A549 (cell line): ENCODE measurements around the gene TIGD6. TPM values are rescaled to one million over a fixed set of nuclear protein-coding genes. Genes with fewer than 3 reads are reported as not detected.
A peak's percentile ranks its signal among the peaks of the same experiment; 100 is the strongest.
"Not testable (repeated sequence)": the region's sequence is repeated elsewhere in the genome, so short reads cannot be mapped to it uniquely, and the experiment has no call there.

Experiments used
- ATAC-seq, 2 experiments: fragments of 200-7000 bp in 1 of 2; fragments of >200 bp in 1 of 2; cut with Nextera tagmentation in 1 of 2; cut with Tn5 transposase in 1 of 2; 3 replicates each; pipeline versions ENCODE4 v1.8.0 to v1.9.1; 2018 to 2020; ENCODE audit warnings: mild to moderate bottlenecking in 1 of 2, moderate library complexity in 1 of 2
- CTCF ChIA-PET: fragments of 300-600 bp; sonication (Branson Sonifier 250); formaldehyde crosslinking; extraction: SDS; loops from one replicate; lab custom pipeline; 2021; ENCODE audit warnings: antibody characterized with exemption, inconsistent platforms; lab: Yijun Ruan, JAX
- POLR2A ChIA-PET: fragments of 350-600 bp; formaldehyde crosslinking; extraction: SDS; loops from one replicate; lab custom pipeline; 2021; ENCODE audit warnings: antibody characterized with exemption, inconsistent platforms; lab: Yijun Ruan, JAX
- DNase-seq, 2 experiments: peaks; one replicate each; pipeline versions ENCODE4 v3.0.0 to v3.0.0-alpha.2; 2011 to 2016; ENCODE audit warnings: low read depth in 1 of 2, low spot score in 1 of 2
- FAIRE-seq: peaks from 2 replicates; lab custom pipeline; 2011; peaks lifted over from hg19 to GRCh38; lab: Jason Lieb, UNC
- H3K27ac ChIP-seq, 2 experiments: fragments of >200 bp; sonication (Bioruptor Twin); formaldehyde crosslinking; 3 replicates each; pipeline ENCODE4 v1.5.1; 2016 to 2017
- H3K4me1 ChIP-seq: fragments of >200 bp; sonication (Bioruptor Twin); formaldehyde crosslinking; 3 replicates; pipeline ENCODE4 v1.6.1; 2016
- H3K4me2 ChIP-seq: fragments of >200 bp; sonication (Bioruptor Twin); formaldehyde crosslinking; 3 replicates; pipeline ENCODE4 v1.6.1; 2016
- H3K4me3 ChIP-seq: fragments of >200 bp; sonication (Bioruptor Twin); formaldehyde crosslinking; 3 replicates; pipeline ENCODE4 v1.5.1; 2016
- H3K9me3 ChIP-seq: fragments of >200 bp; sonication (Bioruptor Twin); formaldehyde crosslinking; 3 replicates; pipeline ENCODE4 v1.6.1; 2016
- CEBPB ChIP-seq, 2 experiments: fragments of >200 bp in 1 of 2; sonication (Bioruptor Twin) in 1 of 2; formaldehyde crosslinking in 1 of 2; IDR thresholded peaks; 2 replicates each; pipeline ENCODE4 v1.6.1; 2012 to 2016
- CHD2 ChIP-seq: fragments of 150-350 bp; IDR thresholded peaks from 2 replicates; pipeline ENCODE4 v1.6.1; 2014; ENCODE audit warnings: low read length; ENCODE audit not compliant: partially characterized antibody
- EP300 ChIP-seq, 2 experiments: fragments of >200 bp; sonication (Bioruptor Twin); formaldehyde crosslinking; IDR thresholded peaks; 2 replicates in 1 of 2; 3 replicates in 1 of 2; pipeline ENCODE4 v1.6.1; 2016 to 2017
- FOSB ChIP-seq: fragments of 250-450 bp; sonication (Bioruptor Pico); IDR thresholded peaks from 2 replicates; pipeline ENCODE4 v1.5.0; 2020; ENCODE audit warnings: mild to moderate bottlenecking, moderate library complexity
- FOXS1 ChIP-seq: fragments of 250-450 bp; sonication (Bioruptor Pico); IDR thresholded peaks from 2 replicates; pipeline ENCODE4 v1.5.0; 2020; ENCODE audit warnings: mild to moderate bottlenecking, moderate library complexity
- HEYL ChIP-seq: fragments of 250-450 bp; sonication (Bioruptor Pico); IDR thresholded peaks from 2 replicates; pipeline ENCODE4 v1.8.0; 2021; ENCODE audit warnings: mild to moderate bottlenecking, moderate library complexity
- JUNB ChIP-seq: fragments of >200 bp; sonication (Bioruptor Twin); formaldehyde crosslinking; IDR thresholded peaks from 2 replicates; pipeline ENCODE4 v1.6.1; 2016
- MAZ ChIP-seq: fragments of 150-350 bp; IDR thresholded peaks from 2 replicates; pipeline ENCODE4 v1.6.1; 2014; ENCODE audit warnings: antibody characterized with exemption, low read depth, low read length, borderline replicate concordance
- NFE2L2 ChIP-seq: fragments of 150-350 bp; conservative IDR thresholded peaks from 2 replicates; pipeline ENCODE4 v1.6.1; 2014; ENCODE audit warnings: low read length
- PHF8 ChIP-seq: fragments of 200-600 bp; sonication (generic); IDR thresholded peaks from 2 replicates; pipeline ENCODE4 v1.6.1; 2016; ENCODE audit warnings: low read depth, mild to moderate bottlenecking, antibody characterized with exemption, moderate library complexity, borderline replicate concordance
- ZSCAN20 ChIP-seq: fragments of 250-450 bp; sonication (Bioruptor Pico); IDR thresholded peaks from 2 replicates; pipeline ENCODE4 v1.8.0; 2022; ENCODE audit warnings: mild to moderate bottlenecking, moderate library complexity
- WGBS: methylation state at CpG from one replicate; pipeline ENCODE4 v1.1.6; 2017; ENCODE audit errors: missing lambda C conversion rate; 5-methylcytosine and 5-hydroxymethylcytosine counted together
- polyA plus RNA-seq, 4 experiments: library from polyadenylated mRNA; depleted of rRNA in 3 of 4; stranded (reverse); fragments of >200 nt; fragmentation: RNase III in 1 of 4; extraction: RNeasy Plus Mini Kit Qiagen cat#74134 plus additional on column Dnase treatment in 1 of 4; gene quantifications; 2 replicates in 3 of 4; 3 replicates in 1 of 4; pipeline ENCODE4 v1.2.3, GENCODE V29; 2011 to 2017
- TF ChIP-seq, protein P1 (sequence below): fragments of >200 bp; sonication (Bioruptor Twin); formaldehyde crosslinking; IDR thresholded peaks from 3 replicates; pipeline ENCODE4 v1.5.1; 2016
- TF ChIP-seq, protein P2 (sequence below): fragments of 250-450 bp; sonication (Bioruptor Pico); IDR thresholded peaks from 2 replicates; pipeline ENCODE4 v1.5.0; 2020; ENCODE audit warnings: low read depth, mild to moderate bottlenecking, moderate library complexity
- TF ChIP-seq, protein P3 (sequence below): IDR thresholded peaks from 2 replicates; pipeline ENCODE4 v1.6.1; 2012
- TF ChIP-seq, protein P4 (sequence below): IDR thresholded peaks from 2 replicates; pipeline ENCODE4 v1.6.1; 2012; ENCODE audit warnings: low read depth, borderline replicate concordance

TIGD6 gene
- polyA plus RNA-seq, 2 of the 4 experiments (the other 2 are of a cell fraction), result 4.3 to 7.3 TPM

DNA sequence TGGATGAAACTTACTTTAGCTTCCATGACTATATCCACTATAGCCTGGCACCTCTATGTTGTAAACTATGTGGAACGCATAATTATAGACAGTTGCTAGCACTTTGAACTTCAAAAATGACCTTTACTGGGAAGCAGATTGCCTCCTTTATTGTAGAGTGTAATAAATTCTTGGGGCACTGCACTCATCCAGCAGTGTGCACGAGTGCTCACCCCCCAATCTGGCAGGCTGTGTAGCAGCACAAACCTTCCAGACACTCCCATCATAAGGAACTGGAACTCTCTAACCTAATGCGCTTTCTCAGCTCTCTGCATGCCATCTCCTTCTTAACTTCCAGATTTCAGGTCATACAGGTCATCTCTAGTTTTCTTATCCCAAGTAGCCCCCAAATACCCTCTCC lies 54.3 kb downstream of the TIGD6 start:
- no peak for ATAC-seq
- Histone ChIP-seq H3K4me2 (no peak overlapping the region), H3K9me3 (no peaks in the 10 kb centered on the region), H3K27ac (peak overlapping the region; percentile 12 to 32; a peak in 3 of 6 replicates), H3K4me1 (peaks cover 23% of the 10 kb centered on the region), H3K4me3 (no peak overlapping the region)
- no peak for FAIRE-seq
- POLR2A ChIA-PET, result interaction anchor here (1.2 kb wide), 1 partner anchor 14 kb away, joined by 4 read pairs; the partner anchor contains the start of gene SLC26A2
- DNase-seq, result no peak
- TF ChIP-seq HEYL (no peak), PHF8 (no peak), FOSB (CRISPR knock-in tag) (no peak), EP300 (IDR thresholded peaks at IDR 0.05) (no peak), NFE2L2 (no peak), FOXS1 (CRISPR knock-in tag) (no peak), CHD2 (no peak), ZSCAN20 (CRISPR knock-in tag) (no peak)
- TF ChIP-seq, protein P1, sequence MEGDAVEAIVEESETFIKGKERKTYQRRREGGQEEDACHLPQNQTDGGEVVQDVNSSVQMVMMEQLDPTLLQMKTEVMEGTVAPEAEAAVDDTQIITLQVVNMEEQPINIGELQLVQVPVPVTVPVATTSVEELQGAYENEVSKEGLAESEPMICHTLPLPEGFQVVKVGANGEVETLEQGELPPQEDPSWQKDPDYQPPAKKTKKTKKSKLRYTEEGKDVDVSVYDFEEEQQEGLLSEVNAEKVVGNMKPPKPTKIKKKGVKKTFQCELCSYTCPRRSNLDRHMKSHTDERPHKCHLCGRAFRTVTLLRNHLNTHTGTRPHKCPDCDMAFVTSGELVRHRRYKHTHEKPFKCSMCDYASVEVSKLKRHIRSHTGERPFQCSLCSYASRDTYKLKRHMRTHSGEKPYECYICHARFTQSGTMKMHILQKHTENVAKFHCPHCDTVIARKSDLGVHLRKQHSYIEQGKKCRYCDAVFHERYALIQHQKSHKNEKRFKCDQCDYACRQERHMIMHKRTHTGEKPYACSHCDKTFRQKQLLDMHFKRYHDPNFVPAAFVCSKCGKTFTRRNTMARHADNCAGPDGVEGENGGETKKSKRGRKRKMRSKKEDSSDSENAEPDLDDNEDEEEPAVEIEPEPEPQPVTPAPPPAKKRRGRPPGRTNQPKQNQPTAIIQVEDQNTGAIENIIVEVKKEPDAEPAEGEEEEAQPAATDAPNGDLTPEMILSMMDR, result no peak
- TF ChIP-seq, protein P2, sequence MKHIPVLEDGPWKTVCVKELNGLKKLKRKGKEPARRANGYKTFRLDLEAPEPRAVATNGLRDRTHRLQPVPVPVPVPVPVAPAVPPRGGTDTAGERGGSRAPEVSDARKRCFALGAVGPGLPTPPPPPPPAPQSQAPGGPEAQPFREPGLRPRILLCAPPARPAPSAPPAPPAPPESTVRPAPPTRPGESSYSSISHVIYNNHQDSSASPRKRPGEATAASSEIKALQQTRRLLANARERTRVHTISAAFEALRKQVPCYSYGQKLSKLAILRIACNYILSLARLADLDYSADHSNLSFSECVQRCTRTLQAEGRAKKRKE (CRISPR knock-in tag), result no peak
- TF ChIP-seq, protein P3, sequence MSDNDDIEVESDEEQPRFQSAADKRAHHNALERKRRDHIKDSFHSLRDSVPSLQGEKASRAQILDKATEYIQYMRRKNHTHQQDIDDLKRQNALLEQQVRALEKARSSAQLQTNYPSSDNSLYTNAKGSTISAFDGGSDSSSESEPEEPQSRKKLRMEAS, result no peak
- CTCF ChIA-PET, result interaction anchor here (1.1 to 5.0 kb wide), 6 partner anchors 12 to 94 kb away, joined by 3 to 54 read pairs (median 3); partner anchors contain the start of gene SLC26A2
- 80% methylated on average over 3 of the region's 3 CpGs for WGBS

DNA sequence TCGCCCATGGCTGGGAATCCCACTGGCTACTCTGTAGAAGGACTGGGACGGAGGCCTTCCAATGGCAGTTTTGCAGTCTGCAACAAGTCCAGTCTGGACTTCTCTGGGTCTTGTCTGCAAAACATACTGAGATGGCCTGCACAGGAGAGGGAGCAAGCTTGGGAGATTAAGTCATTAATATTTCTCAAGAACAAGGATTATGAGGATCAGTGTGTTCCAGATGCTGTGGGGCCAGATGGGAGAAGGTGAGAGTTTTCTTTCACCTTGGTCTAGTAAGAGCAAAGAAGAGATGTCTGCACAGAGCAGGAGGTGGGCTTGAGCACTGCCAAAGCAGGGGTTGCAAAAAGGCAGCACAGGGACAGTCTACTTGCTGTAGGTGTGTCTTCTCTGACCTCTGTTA lies 55.8 kb downstream of the TIGD6 start, which contains the start of gene PDE6A:
Gene PDE6A, minus strand, starts transcription at position 128 of the 400 bp plus-strand sequence. Its CDS starts 120 bp downstream, at position 8.
- H3K4me1 ChIP-seq, result peaks cover 38% of the 10 kb centered on the region
- FAIRE-seq, result no peak
- ChIA-PET POLR2A (interaction anchor here (1.0 kb wide), 1 partner anchor 14 kb away, joined by 3 read pairs; no protein-coding TSS in a partner anchor), CTCF (interaction anchor here (0.7 to 5.0 kb wide), 5 partner anchors 10 to 110 kb away, joined by 3 to 54 read pairs (median 6); partner anchors contain the start of gene SLC26A2)
- no peak within 1 kb of the TSS for H3K4me3 ChIP-seq
- TF ChIP-seq JUNB (no peak), CEBPB (IDR thresholded peaks at IDR 0.05) (no peak), MAZ (no peak)
- TF ChIP-seq, protein P4, sequence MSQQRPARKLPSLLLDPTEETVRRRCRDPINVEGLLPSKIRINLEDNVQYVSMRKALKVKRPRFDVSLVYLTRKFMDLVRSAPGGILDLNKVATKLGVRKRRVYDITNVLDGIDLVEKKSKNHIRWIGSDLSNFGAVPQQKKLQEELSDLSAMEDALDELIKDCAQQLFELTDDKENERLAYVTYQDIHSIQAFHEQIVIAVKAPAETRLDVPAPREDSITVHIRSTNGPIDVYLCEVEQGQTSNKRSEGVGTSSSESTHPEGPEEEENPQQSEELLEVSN, result no peak
- 100% methylated on average over 2 of the region's 2 CpGs for WGBS
- no peak for ATAC-seq
- H3K27ac ChIP-seq, result peak within 1 kb of the TSS; percentile 85 to 91; a peak in 4 of 6 replicates
- no peak for DNase-seq
- H3K9me3 ChIP-seq, result no peaks in the 10 kb centered on the region
- no peak within 1 kb of the TSS for H3K4me2 ChIP-seq

DNA sequence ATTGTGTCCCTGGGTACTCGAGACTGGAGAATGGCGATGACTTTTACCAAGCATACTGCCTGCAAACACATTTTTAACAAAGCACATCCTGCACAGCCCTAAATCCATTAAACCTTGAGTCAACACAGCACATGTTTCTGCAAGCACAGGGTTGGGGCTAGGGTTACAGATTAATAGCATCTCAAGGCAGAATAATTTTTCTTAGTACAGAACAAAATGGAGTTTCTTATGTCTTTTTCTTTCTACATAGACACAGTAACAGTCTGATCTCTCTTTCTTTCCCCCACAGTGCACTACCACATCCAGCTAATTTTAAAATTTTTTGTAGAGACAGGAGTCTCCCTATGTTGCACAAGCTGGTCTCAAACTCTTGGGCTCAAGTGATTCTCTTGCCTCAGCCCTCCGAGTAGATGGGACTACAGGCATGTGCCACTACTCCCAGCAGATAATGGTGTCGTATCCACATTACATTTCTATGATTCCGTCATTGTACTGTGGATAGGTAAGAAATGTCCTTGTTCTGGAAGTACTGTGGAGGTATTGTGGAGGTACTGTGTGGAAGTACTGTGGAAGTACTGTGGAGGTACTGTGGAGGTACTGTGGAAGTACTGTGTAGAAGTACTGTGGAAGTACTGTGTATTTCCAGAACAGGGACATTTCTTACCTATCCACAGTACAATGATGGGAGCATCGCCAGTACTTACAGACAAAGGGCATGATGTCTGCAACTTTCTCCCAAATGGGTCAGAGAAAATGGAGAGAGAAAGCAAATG lies 57.1 kb downstream of the TIGD6 start:
- 76% methylated on average over 6 of the region's 6 CpGs for WGBS
- peak overlapping the region; percentile 85 to 91; a peak in 5 of 6 replicates for H3K27ac ChIP-seq
- DNase-seq, H3K4me3 ChIP-seq, H3K9me3 ChIP-seq, FAIRE-seq, ATAC-seq: not testable (repeated sequence)
- ChIA-PET POLR2A (interaction anchor here (1.0 kb wide), 1 partner anchor 15 kb away, joined by 3 read pairs; no protein-coding TSS in a partner anchor), CTCF (interaction anchor here (1.7 to 5.0 kb wide), 3 partner anchors 9 to 109 kb away, joined by 5 to 54 read pairs (median 25); partner anchors contain the start of gene SLC26A2)
- peak overlapping the region; percentile 19; the same call in 1 of the 3 replicates for H3K4me2 ChIP-seq
- peaks cover 49% of the 10 kb centered on the region for H3K4me1 ChIP-seq

Other genes with a start within 250 kb of the TIGD6 start
- gene PDE6A, start 55.9 kb downstream of the TIGD6 start, polyA plus RNA-seq (2011; rRNA removed), result 0.30 and 0.35 TPM in 2 replicates
- gene PDE6A, start 55.9 kb downstream of the TIGD6 start, polyA plus RNA-seq (2017; fragmentation: RNase III; extraction: RNeasy Plus Mini Kit Qiagen cat#74134 plus additional on column Dnase treatment), result 0.20 to 0.30 TPM (median 0.28 TPM) in 3 replicates
- 23.2 and 31.9 TPM in 2 replicates for gene SLC26A2, start 39.9 kb downstream of the TIGD6 start, polyA plus RNA-seq (2011; rRNA removed)
- gene SLC26A2, start 39.9 kb downstream of the TIGD6 start, polyA plus RNA-seq (2017; fragmentation: RNase III; extraction: RNeasy Plus Mini Kit Qiagen cat#74134 plus additional on column Dnase treatment), result 28.4 to 33.5 TPM (median 32.2 TPM) in 3 replicates
- gene HMGXB3, start 85 bp upstream of the TIGD6 start, polyA plus RNA-seq (2011; rRNA removed), result 34.1 and 37.2 TPM in 2 replicates
- gene HMGXB3, start 85 bp upstream of the TIGD6 start, polyA plus RNA-seq (2017; fragmentation: RNase III; extraction: RNeasy Plus Mini Kit Qiagen cat#74134 plus additional on column Dnase treatment), result 19.6 to 20.5 TPM (median 19.9 TPM) in 3 replicates
- 0.06 and 0.12 TPM in 2 replicates for gene CSF1R, start 85.9 kb upstream of the TIGD6 start, polyA plus RNA-seq (2011; rRNA removed)
- not detected in 3 replicates for gene CSF1R, start 85.9 kb upstream of the TIGD6 start, polyA plus RNA-seq (2017; fragmentation: RNase III; extraction: RNeasy Plus Mini Kit Qiagen cat#74134 plus additional on column Dnase treatment)
- 0.15 and 0.22 TPM in 2 replicates for gene PDGFRB, start 155.2 kb upstream of the TIGD6 start, polyA plus RNA-seq (2011; rRNA removed)
- gene PDGFRB, start 155.2 kb upstream of the TIGD6 start, polyA plus RNA-seq (2017; fragmentation: RNase III; extraction: RNeasy Plus Mini Kit Qiagen cat#74134 plus additional on column Dnase treatment), result 0.05 to 0.24 TPM (median 0.22 TPM) in 3 replicates
- not detected in 2 replicates for gene CDX1, start 166.1 kb upstream of the TIGD6 start, polyA plus RNA-seq (2011; rRNA removed)
- gene CDX1, start 166.1 kb upstream of the TIGD6 start, polyA plus RNA-seq (2017; fragmentation: RNase III; extraction: RNeasy Plus Mini Kit Qiagen cat#74134 plus additional on column Dnase treatment), result not detected in 3 replicates
- gene SLC6A7, start 189.4 kb upstream of the TIGD6 start, polyA plus RNA-seq (2011; rRNA removed), result not detected in 2 replicates
- not detected in 3 replicates for gene SLC6A7, start 189.4 kb upstream of the TIGD6 start, polyA plus RNA-seq (2017; fragmentation: RNase III; extraction: RNeasy Plus Mini Kit Qiagen cat#74134 plus additional on column Dnase treatment)